Liver (tissue), 3 donors: ENCODE data around the gene ADAMTS16.

Experiments
- TF ChIP-seq, protein P1 (sequence below): IDR thresholded peaks from 2 replicates; pipeline ENCODE4 v1.6.1; 2016; ENCODE audit warnings: antibody characterized with exemption, mild to moderate bottlenecking
- TF ChIP-seq, protein P2 (sequence below): fragments of 150-350 bp; IDR thresholded peaks from 2 replicates; pipeline ENCODE4 v1.5.1; 2017; ENCODE audit warnings: improper control_type of control experiment, low read depth, low read length; ENCODE audit not compliant: missing input control
- TF ChIP-seq, protein P3 (sequence below): IDR thresholded peaks from 2 replicates; pipeline ENCODE4 v1.6.1; 2016; ENCODE audit warnings: antibody characterized with exemption
- donor health status: healthy.
- donor health status: healthy.

DNA sequence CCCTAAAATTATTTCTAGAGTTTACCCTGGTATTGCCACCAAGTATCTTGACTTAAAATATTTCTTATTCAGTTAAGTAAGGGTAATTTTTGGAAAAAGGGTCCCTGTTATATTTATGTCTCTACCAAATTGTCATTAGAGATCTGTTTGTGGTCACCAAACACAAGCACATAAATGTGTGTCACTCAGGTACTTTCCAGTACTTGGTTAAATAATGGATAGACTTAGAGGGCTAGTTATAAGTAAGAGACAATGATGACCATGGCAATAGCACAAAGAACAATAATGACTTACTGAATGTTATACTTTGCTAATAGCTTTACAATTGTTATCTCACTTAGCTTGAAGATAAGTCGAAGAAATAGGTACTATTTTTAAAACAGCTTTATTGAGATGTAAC is 9.0 kb downstream of the ADAMTS16 start:
- TF ChIP-seq, protein P1, sequence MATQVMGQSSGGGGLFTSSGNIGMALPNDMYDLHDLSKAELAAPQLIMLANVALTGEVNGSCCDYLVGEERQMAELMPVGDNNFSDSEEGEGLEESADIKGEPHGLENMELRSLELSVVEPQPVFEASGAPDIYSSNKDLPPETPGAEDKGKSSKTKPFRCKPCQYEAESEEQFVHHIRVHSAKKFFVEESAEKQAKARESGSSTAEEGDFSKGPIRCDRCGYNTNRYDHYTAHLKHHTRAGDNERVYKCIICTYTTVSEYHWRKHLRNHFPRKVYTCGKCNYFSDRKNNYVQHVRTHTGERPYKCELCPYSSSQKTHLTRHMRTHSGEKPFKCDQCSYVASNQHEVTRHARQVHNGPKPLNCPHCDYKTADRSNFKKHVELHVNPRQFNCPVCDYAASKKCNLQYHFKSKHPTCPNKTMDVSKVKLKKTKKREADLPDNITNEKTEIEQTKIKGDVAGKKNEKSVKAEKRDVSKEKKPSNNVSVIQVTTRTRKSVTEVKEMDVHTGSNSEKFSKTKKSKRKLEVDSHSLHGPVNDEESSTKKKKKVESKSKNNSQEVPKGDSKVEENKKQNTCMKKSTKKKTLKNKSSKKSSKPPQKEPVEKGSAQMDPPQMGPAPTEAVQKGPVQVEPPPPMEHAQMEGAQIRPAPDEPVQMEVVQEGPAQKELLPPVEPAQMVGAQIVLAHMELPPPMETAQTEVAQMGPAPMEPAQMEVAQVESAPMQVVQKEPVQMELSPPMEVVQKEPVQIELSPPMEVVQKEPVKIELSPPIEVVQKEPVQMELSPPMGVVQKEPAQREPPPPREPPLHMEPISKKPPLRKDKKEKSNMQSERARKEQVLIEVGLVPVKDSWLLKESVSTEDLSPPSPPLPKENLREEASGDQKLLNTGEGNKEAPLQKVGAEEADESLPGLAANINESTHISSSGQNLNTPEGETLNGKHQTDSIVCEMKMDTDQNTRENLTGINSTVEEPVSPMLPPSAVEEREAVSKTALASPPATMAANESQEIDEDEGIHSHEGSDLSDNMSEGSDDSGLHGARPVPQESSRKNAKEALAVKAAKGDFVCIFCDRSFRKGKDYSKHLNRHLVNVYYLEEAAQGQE, result no peak
- TF ChIP-seq, protein P2, sequence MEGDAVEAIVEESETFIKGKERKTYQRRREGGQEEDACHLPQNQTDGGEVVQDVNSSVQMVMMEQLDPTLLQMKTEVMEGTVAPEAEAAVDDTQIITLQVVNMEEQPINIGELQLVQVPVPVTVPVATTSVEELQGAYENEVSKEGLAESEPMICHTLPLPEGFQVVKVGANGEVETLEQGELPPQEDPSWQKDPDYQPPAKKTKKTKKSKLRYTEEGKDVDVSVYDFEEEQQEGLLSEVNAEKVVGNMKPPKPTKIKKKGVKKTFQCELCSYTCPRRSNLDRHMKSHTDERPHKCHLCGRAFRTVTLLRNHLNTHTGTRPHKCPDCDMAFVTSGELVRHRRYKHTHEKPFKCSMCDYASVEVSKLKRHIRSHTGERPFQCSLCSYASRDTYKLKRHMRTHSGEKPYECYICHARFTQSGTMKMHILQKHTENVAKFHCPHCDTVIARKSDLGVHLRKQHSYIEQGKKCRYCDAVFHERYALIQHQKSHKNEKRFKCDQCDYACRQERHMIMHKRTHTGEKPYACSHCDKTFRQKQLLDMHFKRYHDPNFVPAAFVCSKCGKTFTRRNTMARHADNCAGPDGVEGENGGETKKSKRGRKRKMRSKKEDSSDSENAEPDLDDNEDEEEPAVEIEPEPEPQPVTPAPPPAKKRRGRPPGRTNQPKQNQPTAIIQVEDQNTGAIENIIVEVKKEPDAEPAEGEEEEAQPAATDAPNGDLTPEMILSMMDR, result no peak
- TF ChIP-seq, protein P3, sequence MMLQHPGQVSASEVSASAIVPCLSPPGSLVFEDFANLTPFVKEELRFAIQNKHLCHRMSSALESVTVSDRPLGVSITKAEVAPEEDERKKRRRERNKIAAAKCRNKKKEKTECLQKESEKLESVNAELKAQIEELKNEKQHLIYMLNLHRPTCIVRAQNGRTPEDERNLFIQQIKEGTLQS, result no peak
